ENCODE measurements around the gene POP5.
"Not testable (repeated sequence)": the region's sequence is repeated elsewhere in the genome, so short reads cannot be mapped to it uniquely, and the experiment has no call there.

The POP5 gene

GRCh38 chr12:120538281-120539156 lies 42.7 kb downstream of the POP5 start:
- in situ Hi-C loops (cut with HindIII; ENCODE audit: low sequenced_read_pairs): loop anchor here (5.0 kb wide), 2 partner anchors 41 to 236 kb away; partner anchors contain the start of genes DYNLL1 and SIRT4

DNA sequence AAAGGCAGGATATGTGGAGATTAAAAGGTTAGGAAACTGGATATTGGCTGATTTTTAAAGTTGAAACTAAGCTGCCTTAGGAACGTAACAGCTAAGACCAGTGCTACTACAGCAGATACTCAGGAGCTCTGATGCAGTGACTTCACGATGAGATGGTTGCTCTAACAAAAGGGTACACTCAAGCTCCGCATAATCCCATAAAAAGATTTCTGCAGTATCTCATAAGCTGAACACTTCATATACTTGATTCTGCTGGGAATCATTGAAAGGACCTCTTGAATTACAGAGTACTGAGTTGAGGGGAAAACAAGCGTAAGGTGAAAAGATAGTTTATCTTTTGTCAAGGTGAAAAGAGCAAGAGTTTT lies 43.4 kb downstream of the POP5 start:
- in situ Hi-C loops (cut with HindIII; ENCODE audit: low sequenced_read_pairs): loop anchor here (5.0 kb wide), 2 partner anchors 41 to 236 kb away; partner anchors contain the start of genes DYNLL1 and SIRT4

GRCh38 chr12:120536064-120536791 lies 45.0 kb downstream of the POP5 start:
- in situ Hi-C loops (cut with HindIII; ENCODE audit: low sequenced_read_pairs): loop anchor here (5.0 kb wide), 2 partner anchors 39 to 234 kb away; partner anchors contain the start of genes DYNLL1 and SIRT4

GRCh38 chr12:120534703-120535655 lies 46.2 kb downstream of the POP5 start:
- in situ Hi-C loops (cut with HindIII; ENCODE audit: low sequenced_read_pairs): loop anchor here (5.0 kb wide), 2 partner anchors 38 to 233 kb away; partner anchors contain the start of genes DYNLL1 and SIRT4

DNA sequence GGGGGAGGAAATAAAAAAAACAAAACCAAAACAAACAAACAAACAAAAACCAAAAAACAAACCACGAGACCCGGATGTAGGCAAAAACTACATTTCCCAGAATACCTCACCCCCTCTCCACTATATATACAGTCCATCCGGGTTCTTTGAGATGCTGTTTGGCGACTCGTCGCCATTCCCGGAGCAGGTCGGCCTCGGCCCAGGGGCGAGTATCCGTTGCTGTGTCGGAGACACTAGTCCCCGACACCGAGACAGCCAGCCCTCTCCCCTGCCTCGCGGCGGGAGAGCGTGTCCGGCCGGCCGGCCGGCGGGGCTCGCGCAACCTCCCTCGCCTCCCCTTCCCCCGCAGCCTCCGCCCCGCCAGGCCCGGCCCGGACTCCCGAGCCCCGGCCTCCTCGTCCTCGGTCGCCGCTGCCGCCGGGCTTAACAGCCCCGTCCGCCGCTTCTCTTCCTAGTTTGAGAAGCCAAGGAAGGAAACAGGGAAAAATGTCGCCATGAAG lies 46.9 kb downstream of the POP5 start, which contains the start of gene RNF10:
Gene RNF10 (plus strand): TSS at position 154 of the 500 bp plus-strand sequence. CDS start 456 bp downstream, outside the sequence.
- in situ Hi-C loops (cut with HindIII; ENCODE audit: low sequenced_read_pairs): no loop called here

DNA sequence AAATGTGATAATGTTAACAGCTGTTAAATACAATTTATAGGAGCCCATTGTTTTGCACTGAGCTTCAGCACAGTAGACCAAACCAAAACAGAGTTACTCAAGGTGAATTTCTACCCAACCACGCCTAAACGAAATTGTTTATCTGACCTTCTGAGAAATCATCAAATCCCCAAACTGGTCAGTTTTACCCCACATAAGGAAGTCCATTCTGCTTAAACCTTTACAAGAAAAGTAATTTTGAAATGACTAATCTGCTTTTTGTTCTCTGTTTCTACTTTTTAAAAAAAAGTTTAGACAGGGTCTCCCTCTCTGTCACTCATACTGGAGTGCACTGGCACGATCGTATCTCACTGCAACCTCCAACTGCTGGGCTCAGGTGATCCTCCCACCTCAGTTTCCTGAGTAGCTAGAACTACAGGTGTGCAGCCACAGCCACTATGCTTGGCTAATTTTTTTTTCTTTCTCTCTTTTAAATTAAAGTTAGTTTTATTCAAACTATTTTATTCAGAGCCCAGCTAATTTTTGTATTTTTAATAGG lies 48.4 kb downstream of the POP5 start:
- in situ Hi-C loops (cut with HindIII; ENCODE audit: low sequenced_read_pairs): no loop called here

- in situ Hi-C loops (cut with HindIII; ENCODE audit: low sequenced_read_pairs): not testable (repeated sequence)
These were observed 50.8 kb downstream of the POP5 start for GRCh38 chr12:120530418-120530761.

DNA sequence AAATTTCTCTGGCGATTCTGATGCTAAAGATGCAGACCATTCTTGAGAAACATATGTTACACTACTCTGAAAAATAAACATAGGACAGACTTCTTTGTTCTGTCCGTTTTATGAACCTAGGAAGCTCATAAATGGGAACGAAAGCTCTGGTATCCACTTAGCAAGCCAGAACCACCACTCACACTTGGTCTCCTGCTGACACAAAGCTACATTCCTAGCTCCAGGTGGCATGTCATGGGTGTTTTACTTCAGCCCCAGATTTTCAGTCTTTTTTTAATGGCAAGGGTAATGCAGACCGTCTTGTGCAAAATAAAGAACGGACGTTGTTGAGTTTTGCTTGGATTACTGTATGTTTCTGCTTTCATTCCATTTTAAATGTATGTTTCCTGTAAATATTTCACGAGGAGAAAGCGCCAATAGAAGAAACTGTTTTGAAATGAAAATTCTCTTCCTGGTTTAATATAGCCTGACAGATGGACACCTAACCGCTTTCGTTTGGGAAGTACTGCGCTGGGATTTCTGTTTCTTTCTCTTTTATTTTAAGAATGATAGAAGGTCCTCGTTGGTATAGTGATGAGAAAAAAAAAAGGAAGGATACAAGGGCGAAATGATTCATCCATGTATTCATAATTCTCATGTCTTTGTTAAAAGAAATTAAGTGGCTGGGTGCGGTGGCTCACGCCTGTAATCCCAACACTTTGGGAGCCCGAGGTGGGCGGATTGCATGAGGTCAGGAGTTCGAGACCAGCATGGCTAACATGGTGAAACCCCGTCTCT lies 51.4 kb downstream of the POP5 start:
- in situ Hi-C loops (cut with HindIII; ENCODE audit: low sequenced_read_pairs): no loop called here

DNA sequence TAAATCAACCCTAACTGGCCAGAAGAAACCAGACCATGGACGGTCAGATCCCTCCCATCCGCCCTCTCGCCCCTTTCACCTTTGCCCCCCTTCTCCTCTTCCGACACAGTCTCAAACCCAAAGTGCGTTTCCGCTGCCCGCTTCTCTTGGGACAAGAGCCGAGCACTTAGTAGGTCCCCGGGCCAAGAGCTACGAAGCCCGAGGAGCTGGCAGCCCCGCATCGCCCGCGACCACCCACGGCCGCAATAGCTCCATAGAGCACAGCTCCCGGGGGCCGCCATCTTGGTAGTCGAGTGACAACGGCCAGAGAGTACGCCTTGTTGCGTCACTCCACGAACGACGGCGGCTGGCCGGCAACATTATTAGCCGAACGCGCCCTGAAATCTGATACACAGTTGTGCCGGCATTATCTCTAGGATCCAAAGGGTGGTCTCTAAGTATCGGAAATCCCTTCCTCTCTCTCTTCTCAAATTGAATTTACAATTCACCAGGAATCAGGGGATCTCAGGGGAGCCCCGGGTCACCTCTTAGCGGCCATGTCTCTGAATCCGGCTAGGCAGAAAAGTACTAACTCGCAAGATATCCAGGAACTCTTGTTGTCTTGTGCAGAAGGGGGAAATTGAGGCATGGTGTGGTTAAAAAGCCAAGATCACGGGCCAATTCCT lies 52.2 kb downstream of the POP5 start, which contains the start of gene COQ5:
Gene COQ5 (minus strand): TSS at position 298 of the 665 bp plus-strand sequence. CDS start 17 bp downstream, at position 281.
- in situ Hi-C loops (cut with HindIII; ENCODE audit: low sequenced_read_pairs): no loop called here

All from endothelial cell of hepatic sinusoid (primary cell).